H1 (cell line): ENCODE results near the gene NCSTN. TPM values are rescaled to one million over a fixed set of nuclear protein-coding genes. Genes with fewer than 3 reads are reported as not detected.

Experiments
- CTCF ChIA-PET: fragments of 300-600 bp; sonication (Branson Sonifier 250); formaldehyde crosslinking; loops from one replicate; lab custom pipeline; 2021; ENCODE audit not compliant: partially characterized antibody; lab: Charles Lee
- POLR2A ChIA-PET: fragments of 300-600 bp; sonication (Branson Sonifier 250); formaldehyde crosslinking; loops from one replicate; lab custom pipeline; 2021; ENCODE audit warnings: inconsistent platforms; ENCODE audit not compliant: partially characterized antibody; lab: Charles Lee
- DNase-seq, 2 experiments: peaks; one replicate each; pipeline versions ENCODE4 v3.0.0 to v3.0.0-alpha.2; 2010 to 2022; ENCODE audit warnings: low spot score in 2 of 2, low read depth in 1 of 2, mixed read lengths in 1 of 2
- FAIRE-seq: peaks from 2 replicates; lab custom pipeline; 2011; peaks lifted over from hg19 to GRCh38; lab: Jason Lieb, UNC
- H2AFZ ChIP-seq: 2 replicates; pipeline ENCODE4 v1.8.1; 2012; ENCODE audit warnings: low read length, inconsistent platforms
- H2AK5ac ChIP-seq: 2 replicates; pipeline ENCODE4 v1.6.1; 2013; ENCODE audit warnings: low read depth, low read length
- H2BK120ac ChIP-seq: replicated peaks from 2 replicates; pipeline ENCODE3; 2013; ENCODE audit warnings: low read depth, low read length, inconsistent platforms
- H2BK12ac ChIP-seq: 2 replicates; pipeline ENCODE4 v1.6.1; 2013; ENCODE audit warnings: low read depth, low read length
- H2BK15ac ChIP-seq: 2 replicates; pipeline ENCODE4 v1.6.1; 2013; ENCODE audit warnings: low read length
- H2BK20ac ChIP-seq: 2 replicates; pipeline ENCODE4 v1.6.1; 2013; ENCODE audit warnings: low read length
- H2BK5ac ChIP-seq: 2 replicates; pipeline ENCODE4 v1.6.1; 2013; ENCODE audit warnings: low read depth, low read length
- H3K14ac ChIP-seq: 2 replicates; pipeline ENCODE4 v1.6.1; 2013; ENCODE audit warnings: inconsistent platforms; ENCODE audit not compliant: insufficient read length
- H3K18ac ChIP-seq: 2 replicates; pipeline ENCODE4 v1.6.1; 2013; ENCODE audit warnings: low read length; ENCODE audit errors: extremely low read depth
- H3K23ac ChIP-seq: 2 replicates; pipeline ENCODE4 v1.6.1; 2013; ENCODE audit warnings: inconsistent platforms; ENCODE audit not compliant: insufficient read length
- H3K23me2 ChIP-seq: 2 replicates; pipeline ENCODE4 v1.6.1; 2013; ENCODE audit warnings: low read depth, low read length
- H3K27ac ChIP-seq: 2 replicates; pipeline ENCODE4 v1.6.1; 2011; ENCODE audit warnings: low read depth, low read length, inconsistent platforms
- H3K27me3 ChIP-seq, 4 experiments: replicated peaks in 1 of 4; 1 replicate in 1 of 4; 2 replicates in 3 of 4; pipeline versions ENCODE4 v1.6.1 to v1.8.1; 2011 to 2013; ENCODE audit warnings: low read length in 3 of 4, mild to moderate bottlenecking in 3 of 4, inconsistent platforms in 2 of 4, mixed read lengths in 2 of 4, moderate library complexity in 1 of 4; ENCODE audit not compliant: control insufficient read depth in 3 of 4, insufficient read depth in 3 of 4; ENCODE audit errors: extremely low read depth in 1 of 4
- H3K36me3 ChIP-seq, 4 experiments: 2 replicates each; pipeline versions ENCODE4 v1.6.1 to v1.8.1; 2011 to 2013; ENCODE audit warnings: mild to moderate bottlenecking in 4 of 4, low read length in 3 of 4, moderate library complexity in 2 of 4, control low read depth in 1 of 4, inconsistent platforms in 1 of 4; ENCODE audit not compliant: insufficient read depth in 4 of 4, control insufficient read depth in 2 of 4
- H3K4ac ChIP-seq: replicated peaks from 2 replicates; pipeline ENCODE3; 2013; ENCODE audit warnings: low read length, low read depth, mixed read lengths, inconsistent platforms; ENCODE audit not compliant: insufficient read length
- H3K4me1 ChIP-seq, 4 experiments: replicated peaks in 1 of 4; 1 replicate in 1 of 4; 2 replicates in 3 of 4; pipeline versions ENCODE4 v1.6.1 to v1.8.1; 2011 to 2013; ENCODE audit warnings: low read length in 3 of 4, inconsistent platforms in 2 of 4, mixed read lengths in 1 of 4; ENCODE audit not compliant: insufficient read depth in 4 of 4, control insufficient read depth in 3 of 4
- H3K4me2 ChIP-seq, 2 experiments: 2 replicates each; pipeline versions ENCODE4 v1.6.1 to v1.8.1; 2011 to 2013; ENCODE audit warnings: low read depth in 2 of 2, low read length in 2 of 2, control low read depth in 1 of 2, inconsistent platforms in 1 of 2, mild to moderate bottlenecking in 1 of 2; ENCODE audit not compliant: insufficient read depth in 1 of 2
- H3K4me3 ChIP-seq, 4 experiments: fragments of 200-600, 300-600 bp in 1 of 4; sonication (generic), shearing (Covaris generic), sonication (Bioruptor Twin) in 1 of 4; 2 replicates each; pipeline versions ENCODE4 v1.5.1 to v1.8.1; 2011 to 2016; ENCODE audit warnings: low read length in 4 of 4, low read depth in 3 of 4, control low read depth in 2 of 4, inconsistent platforms in 2 of 4, mild to moderate bottlenecking in 2 of 4, mixed read lengths in 1 of 4, moderate library complexity in 1 of 4; ENCODE audit not compliant: insufficient read depth in 2 of 4; ENCODE audit errors: extremely low read depth in 1 of 4
- H3K56ac ChIP-seq: replicated peaks from 2 replicates; pipeline ENCODE3; 2013; ENCODE audit warnings: low read depth, mild to moderate bottlenecking, mixed read lengths, low read length, inconsistent platforms; ENCODE audit not compliant: insufficient read length
- H3K79me1 ChIP-seq: 2 replicates; pipeline ENCODE4 v1.6.1; 2013; ENCODE audit warnings: low read depth, low read length, control low read depth
- H3K79me2 ChIP-seq, 2 experiments: 2 replicates each; pipeline versions ENCODE4 v1.6.1 to v1.8.1; 2012 to 2013; ENCODE audit warnings: low read length in 2 of 2, mild to moderate bottlenecking in 2 of 2, inconsistent platforms in 1 of 2; ENCODE audit not compliant: insufficient read depth in 2 of 2, control insufficient read depth in 1 of 2
- H3K9ac ChIP-seq, 4 experiments: replicated peaks in 1 of 4; 1 replicate in 1 of 4; 2 replicates in 3 of 4; pipeline versions ENCODE4 v1.6.1 to v1.8.1; 2011 to 2013; ENCODE audit warnings: low read depth in 3 of 4, low read length in 3 of 4, control low read depth in 2 of 4, mild to moderate bottlenecking in 2 of 4, moderate library complexity in 2 of 4, inconsistent platforms in 1 of 4; ENCODE audit errors: extremely low read depth in 1 of 4
- H3K9me3 ChIP-seq, 2 experiments: 2 replicates each; pipeline versions ENCODE4 v1.6.1 to v1.8.1; 2012 to 2013; ENCODE audit warnings: mild to moderate bottlenecking in 2 of 2, moderate library complexity in 2 of 2, control low read depth in 1 of 2, inconsistent platforms in 1 of 2, low read depth in 1 of 2, low read length in 1 of 2, mixed read lengths in 1 of 2; ENCODE audit not compliant: insufficient read depth in 2 of 2
- H4K20me1 ChIP-seq, 2 experiments: replicated peaks in 1 of 2; 2 replicates each; pipeline versions ENCODE3 to v1.8.1; 2011 to 2013; ENCODE audit warnings: inconsistent platforms in 2 of 2, low read length in 2 of 2, mild to moderate bottlenecking in 1 of 2; ENCODE audit not compliant: insufficient read depth in 2 of 2, control insufficient read depth in 1 of 2
- H4K5ac ChIP-seq: 2 replicates; pipeline ENCODE4 v1.6.1; 2013; ENCODE audit warnings: low read length, low read depth, mixed read lengths, inconsistent platforms; ENCODE audit not compliant: insufficient read length
- H4K8ac ChIP-seq: 2 replicates; pipeline ENCODE4 v1.8.0; 2013; ENCODE audit warnings: mild to moderate bottlenecking, moderate library complexity, low read length, inconsistent platforms; ENCODE audit not compliant: insufficient read depth; ENCODE audit errors: extremely low read depth
- H4K91ac ChIP-seq: replicated peaks from 2 replicates; pipeline ENCODE3; 2013; ENCODE audit warnings: low read length, mixed read lengths, inconsistent platforms; ENCODE audit not compliant: insufficient read length
- CREB1 ChIP-seq: IDR thresholded peaks from 2 replicates; pipeline ENCODE4 v1.6.1; 2012; ENCODE audit warnings: inconsistent platforms
- EZH2 ChIP-seq: fragments of 200-600 bp; sonication (generic); IDR thresholded peaks from 2 replicates; pipeline ENCODE4 v1.7.1; 2012; ENCODE audit warnings: low read depth, mild to moderate bottlenecking, moderate library complexity, low read length, inconsistent platforms; ENCODE audit not compliant: severe bottlenecking
- MAX ChIP-seq: IDR thresholded peaks from 2 replicates; pipeline ENCODE4 v1.6.1; 2012; ENCODE audit warnings: inconsistent platforms
- POLR2AphosphoS5 ChIP-seq: IDR thresholded peaks from 2 replicates; pipeline ENCODE4 v1.6.1; 2011; ENCODE audit warnings: low read depth, low read length
- POU5F1 ChIP-seq: IDR thresholded peaks from 2 replicates; pipeline ENCODE4 v1.6.1; 2011; ENCODE audit warnings: low read depth, mild to moderate bottlenecking, low read length, moderate library complexity
- RAD21 ChIP-seq, 2 experiments: IDR thresholded peaks in 1 of 2; conservative IDR thresholded peaks in 1 of 2; 2 replicates each; pipeline ENCODE4 v1.6.1; 2011; ENCODE audit warnings: low read depth in 2 of 2, low read length in 2 of 2, improper control_type of control experiment in 1 of 2, inconsistent platforms in 1 of 2, mild to moderate bottlenecking in 1 of 2, moderate library complexity in 1 of 2
- RNF2 ChIP-seq: fragments of 200-900, 300-1000 bp; sonication (generic); IDR thresholded peaks from 2 replicates; pipeline ENCODE4 v1.7.1; 2016; ENCODE audit warnings: borderline replicate concordance, low read depth, mild to moderate bottlenecking, antibody characterized with exemption, low read length; ENCODE audit not compliant: poor library complexity, severe bottlenecking; ENCODE audit errors: missing control alignments
- TAF7 ChIP-seq: optimal IDR thresholded peaks from 2 replicates; pipeline ENCODE3; 2011; ENCODE audit warnings: low read depth, mild to moderate bottlenecking, inconsistent platforms, low read length, moderate library complexity, borderline replicate concordance
- ZNF274 ChIP-seq: IDR thresholded peaks from 2 replicates; pipeline ENCODE4 v1.7.0; 2012; ENCODE audit warnings: low read length, borderline replicate concordance; ENCODE audit errors: extremely low read depth
- WGBS, 2 experiments: shearing (Covaris generic) in 1 of 2; methylation state at CpG; one replicate each; pipeline versions ENCODE4 v1.1.6 to v1.1.7; 2013 to 2015; ENCODE audit warnings: low lambda C conversion rate in 2 of 2, mixed read lengths in 2 of 2, inconsistent platforms in 1 of 2, low coverage in 1 of 2, missing lambda C conversion rate in 1 of 2; ENCODE audit not compliant: insufficient replicate concordance in 2 of 2, insufficient coverage in 1 of 2, insufficient read length in 1 of 2; ENCODE audit errors: extremely low coverage in 1 of 2, missing lambda C conversion rate in 1 of 2; 5-methylcytosine and 5-hydroxymethylcytosine counted together
- polyA plus RNA-seq, 7 experiments: library from polyadenylated mRNA; depleted of rRNA in 3 of 7; stranded (reverse) in 5 of 7; unstranded in 2 of 7; fragments of >200 nt in 5 of 7; fragments of 200-250 nt in 2 of 7; gene quantifications; 1 replicate in 5 of 7; 2 replicates in 1 of 7; 4 replicates in 1 of 7; pipeline versions ENCODE4 v1.2.1 to v1.2.3, GENCODE V29; 2011 to 2013; ENCODE audit warnings: missing spikeins in 2 of 7, mixed read lengths in 2 of 7
- total RNA-seq: library from RNA; stranded (reverse); fragmentation: NEBNext Ultra II Directional; extraction: Animal tissue kit (Norgen Biotek cat#: 25700); gene quantifications from 2 replicates; pipeline ENCODE4 v1.2.1, GENCODE V29; 2021
- TF ChIP-seq, protein P1 (sequence below): IDR thresholded peaks from 2 replicates; pipeline ENCODE4 v1.6.1; 2011; ENCODE audit warnings: low read depth, mild to moderate bottlenecking, low read length; ENCODE audit not compliant: insufficient read depth

Gene NCSTN
- total and polyA plus RNA-seq, 2 of the 8 experiments (the other 6 are each of a cell fraction or from before 2014, with no cell fraction given) = 64.7 to 125 TPM

- no peak overlapping the region for H2BK5ac ChIP-seq
- no peak overlapping the region for H3K9ac ChIP-seq
- ChIA-PET CTCF (interaction anchor here (1.0 to 4.8 kb wide), 3 partner anchors 15 to 39 kb away, joined by 3 to 36 read pairs (median 3); no protein-coding TSS in a partner anchor), POLR2A (no interaction called here)
- no peaks in the 10 kb centered on the region for H3K9me3 ChIP-seq
- no peaks in the 10 kb centered on the region for H3K4me1 ChIP-seq
- 94% methylated on average over 2 of the region's 2 CpGs; no CpG with 5 or more reads in 1 of the 2 experiments for WGBS, 2 experiments
- H4K91ac ChIP-seq = no peak overlapping the region
- H3K79me1 ChIP-seq = no peaks in the 10 kb centered on the region; the same call in 1 of the 2 replicates
- no peak overlapping the region for H3K4ac ChIP-seq
- H3K23me2 ChIP-seq = no peaks in the 10 kb centered on the region
- no peak overlapping the region; the same call in 1 of the 2 replicates for H4K8ac ChIP-seq
- no peak overlapping the region for H3K27ac ChIP-seq
- H3K23ac ChIP-seq = no peak overlapping the region
- H2BK120ac ChIP-seq = no peak overlapping the region
- no peak overlapping the region for H2BK20ac ChIP-seq
- DNase-seq (no peak), FAIRE-seq (no peak)
- peaks cover 10 to 66% (median 44%) of the 10 kb centered on the region in 4 experiments for H3K36me3 ChIP-seq
- no peak overlapping the region for H2AFZ ChIP-seq
- no peak overlapping the region for H3K14ac ChIP-seq
- no peak overlapping the region for H3K56ac ChIP-seq
- no peak overlapping the region for H2BK12ac ChIP-seq
- peaks cover 1% of the 10 kb centered on the region in 2 experiments for H4K20me1 ChIP-seq
- H3K4me3 ChIP-seq = no peak overlapping the region
- no peaks in the 10 kb centered on the region for H3K27me3 ChIP-seq
- no peak overlapping the region for H2AK5ac ChIP-seq
- no peak overlapping the region for H3K4me2 ChIP-seq
- TF ChIP-seq POU5F1 (no peak), RAD21 (IDR thresholded peaks at IDR 0.05 in 1 of 2, conservative IDR thresholded peaks at IDR 0.05 in 1 of 2; ENCODE audit: low read depth in 2 of 2, low read length in 2 of 2) (no peak), MAX (no peak), POLR2AphosphoS5 (no peak), ZNF274 (no peak), TAF7 (no peak), RNF2 (no peak), CREB1 (no peak), EZH2 (no peak)
- TF ChIP-seq, protein P1, sequence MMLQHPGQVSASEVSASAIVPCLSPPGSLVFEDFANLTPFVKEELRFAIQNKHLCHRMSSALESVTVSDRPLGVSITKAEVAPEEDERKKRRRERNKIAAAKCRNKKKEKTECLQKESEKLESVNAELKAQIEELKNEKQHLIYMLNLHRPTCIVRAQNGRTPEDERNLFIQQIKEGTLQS = no peak
- TF ChIP-seq, all 59 proteins: peak for 0
- Histone ChIP-seq H2BK15ac (no peak overlapping the region), H3K18ac (no peak overlapping the region), H4K5ac (no peak overlapping the region), H3K79me2 (no peaks in the 10 kb centered on the region; a peak in 1 of 4 replicates)
These were observed 27.8 kb upstream of the NCSTN start for GRCh38 chr1:160315359-160315758.
